ENCODE measurements around the gene PLEK.

The PLEK gene

GRCh38 chr2:68414876-68415275 is 49.8 kb downstream of the PLEK start:
- no peaks in the 10 kb centered on the region for H3K27me3 ChIP-seq (ENCODE audit: insufficient read depth, poor library complexity, severe bottlenecking)
- no peak overlapping the region for H3K4me3 ChIP-seq (replicated peaks; ENCODE audit: insufficient read depth, low read length)
- DNase-seq (ENCODE audit: low read depth in 1 of 2, low spot score in 1 of 2): no peak
- H3K27ac ChIP-seq (replicated peaks): no peak overlapping the region
- no peak for TF ChIP-seq GABPA (IDR thresholded peaks at IDR 0.05; ENCODE audit: low read depth)
- TF ChIP-seq, protein P1, sequence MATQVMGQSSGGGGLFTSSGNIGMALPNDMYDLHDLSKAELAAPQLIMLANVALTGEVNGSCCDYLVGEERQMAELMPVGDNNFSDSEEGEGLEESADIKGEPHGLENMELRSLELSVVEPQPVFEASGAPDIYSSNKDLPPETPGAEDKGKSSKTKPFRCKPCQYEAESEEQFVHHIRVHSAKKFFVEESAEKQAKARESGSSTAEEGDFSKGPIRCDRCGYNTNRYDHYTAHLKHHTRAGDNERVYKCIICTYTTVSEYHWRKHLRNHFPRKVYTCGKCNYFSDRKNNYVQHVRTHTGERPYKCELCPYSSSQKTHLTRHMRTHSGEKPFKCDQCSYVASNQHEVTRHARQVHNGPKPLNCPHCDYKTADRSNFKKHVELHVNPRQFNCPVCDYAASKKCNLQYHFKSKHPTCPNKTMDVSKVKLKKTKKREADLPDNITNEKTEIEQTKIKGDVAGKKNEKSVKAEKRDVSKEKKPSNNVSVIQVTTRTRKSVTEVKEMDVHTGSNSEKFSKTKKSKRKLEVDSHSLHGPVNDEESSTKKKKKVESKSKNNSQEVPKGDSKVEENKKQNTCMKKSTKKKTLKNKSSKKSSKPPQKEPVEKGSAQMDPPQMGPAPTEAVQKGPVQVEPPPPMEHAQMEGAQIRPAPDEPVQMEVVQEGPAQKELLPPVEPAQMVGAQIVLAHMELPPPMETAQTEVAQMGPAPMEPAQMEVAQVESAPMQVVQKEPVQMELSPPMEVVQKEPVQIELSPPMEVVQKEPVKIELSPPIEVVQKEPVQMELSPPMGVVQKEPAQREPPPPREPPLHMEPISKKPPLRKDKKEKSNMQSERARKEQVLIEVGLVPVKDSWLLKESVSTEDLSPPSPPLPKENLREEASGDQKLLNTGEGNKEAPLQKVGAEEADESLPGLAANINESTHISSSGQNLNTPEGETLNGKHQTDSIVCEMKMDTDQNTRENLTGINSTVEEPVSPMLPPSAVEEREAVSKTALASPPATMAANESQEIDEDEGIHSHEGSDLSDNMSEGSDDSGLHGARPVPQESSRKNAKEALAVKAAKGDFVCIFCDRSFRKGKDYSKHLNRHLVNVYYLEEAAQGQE (IDR thresholded peaks at IDR 0.05; ENCODE audit: insufficient replicate concordance, low read depth): no peak
- TF ChIP-seq SPI1 (IDR thresholded peaks at IDR 0.05; ENCODE audit: borderline replicate concordance, low read depth): no peak
- TF ChIP-seq, protein P2, sequence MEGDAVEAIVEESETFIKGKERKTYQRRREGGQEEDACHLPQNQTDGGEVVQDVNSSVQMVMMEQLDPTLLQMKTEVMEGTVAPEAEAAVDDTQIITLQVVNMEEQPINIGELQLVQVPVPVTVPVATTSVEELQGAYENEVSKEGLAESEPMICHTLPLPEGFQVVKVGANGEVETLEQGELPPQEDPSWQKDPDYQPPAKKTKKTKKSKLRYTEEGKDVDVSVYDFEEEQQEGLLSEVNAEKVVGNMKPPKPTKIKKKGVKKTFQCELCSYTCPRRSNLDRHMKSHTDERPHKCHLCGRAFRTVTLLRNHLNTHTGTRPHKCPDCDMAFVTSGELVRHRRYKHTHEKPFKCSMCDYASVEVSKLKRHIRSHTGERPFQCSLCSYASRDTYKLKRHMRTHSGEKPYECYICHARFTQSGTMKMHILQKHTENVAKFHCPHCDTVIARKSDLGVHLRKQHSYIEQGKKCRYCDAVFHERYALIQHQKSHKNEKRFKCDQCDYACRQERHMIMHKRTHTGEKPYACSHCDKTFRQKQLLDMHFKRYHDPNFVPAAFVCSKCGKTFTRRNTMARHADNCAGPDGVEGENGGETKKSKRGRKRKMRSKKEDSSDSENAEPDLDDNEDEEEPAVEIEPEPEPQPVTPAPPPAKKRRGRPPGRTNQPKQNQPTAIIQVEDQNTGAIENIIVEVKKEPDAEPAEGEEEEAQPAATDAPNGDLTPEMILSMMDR (IDR thresholded peaks at IDR 0.05; ENCODE audit: insufficient read depth, low read length): no peak
- TF ChIP-seq POLR2AphosphoS5 (IDR thresholded peaks at IDR 0.05; ENCODE audit: low read depth): no peak

DNA sequence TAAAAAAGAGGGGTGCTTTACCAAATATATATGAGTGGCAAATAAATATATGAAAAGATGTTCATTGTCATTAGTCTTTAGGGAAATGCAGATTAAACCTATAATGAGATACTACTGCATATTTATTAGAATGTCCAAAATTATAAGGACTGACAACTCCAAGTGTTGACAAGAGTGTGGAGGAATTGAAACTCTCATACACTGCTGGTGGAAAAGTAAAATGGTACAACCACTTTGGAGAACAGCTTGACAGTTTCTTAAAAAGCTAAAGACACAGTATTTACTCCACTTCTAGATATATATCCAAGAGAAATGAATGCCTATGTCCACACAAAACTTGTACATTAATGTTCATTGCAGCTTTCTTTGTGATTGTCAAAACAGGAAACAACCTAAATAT is 50.4 kb downstream of the PLEK start:
- DNase-seq (ENCODE audit: low read depth in 1 of 2, low spot score in 1 of 2): no peak
- H3K27me3 ChIP-seq (ENCODE audit: insufficient read depth, poor library complexity, severe bottlenecking): no peaks in the 10 kb centered on the region
- no peak overlapping the region for H3K27ac ChIP-seq (replicated peaks)
- no peak overlapping the region for H3K4me3 ChIP-seq (replicated peaks; ENCODE audit: insufficient read depth, low read length)
- TF ChIP-seq SPI1 (IDR thresholded peaks at IDR 0.05; ENCODE audit: borderline replicate concordance, low read depth) (no peak), GABPA (IDR thresholded peaks at IDR 0.05; ENCODE audit: low read depth) (no peak), POLR2AphosphoS5 (IDR thresholded peaks at IDR 0.05; ENCODE audit: low read depth) (no peak)
- TF ChIP-seq, protein P2 (IDR thresholded peaks at IDR 0.05; ENCODE audit: insufficient read depth, low read length): no peak
- TF ChIP-seq, protein P1 (IDR thresholded peaks at IDR 0.05; ENCODE audit: insufficient replicate concordance, low read depth): no peak

DNA sequence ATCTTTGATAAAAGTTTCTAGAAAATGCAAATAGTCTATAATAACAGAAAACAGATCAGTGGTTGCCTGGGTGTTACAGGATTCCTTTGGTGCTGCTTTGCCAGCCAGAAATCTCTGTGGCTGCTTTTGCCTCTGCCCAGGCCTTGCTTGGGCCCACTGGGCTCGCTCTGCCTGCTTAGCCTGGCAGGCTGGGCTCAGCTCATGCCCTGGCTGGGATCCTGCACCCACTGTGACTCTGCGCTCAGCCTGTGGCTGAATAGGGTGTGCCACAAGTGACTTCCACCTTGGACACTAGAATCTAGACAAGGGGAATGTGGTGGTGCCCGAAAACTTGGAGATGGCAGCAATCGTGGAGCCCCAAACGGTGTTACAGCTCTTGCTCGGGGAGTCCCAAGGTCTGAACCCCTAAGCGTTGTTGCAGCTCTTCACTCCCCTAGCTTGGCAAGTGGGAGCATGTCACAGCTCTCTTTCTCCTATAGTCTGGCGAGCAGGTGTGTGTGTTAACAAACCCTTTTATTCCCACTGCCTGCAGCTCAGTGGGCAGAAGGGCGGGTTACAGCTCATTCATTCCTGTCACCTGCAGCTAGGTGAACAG is 51.1 kb downstream of the PLEK start:
- DNase-seq (ENCODE audit: low read depth in 1 of 2, low spot score in 1 of 2): no peak
- Histone ChIP-seq H3K4me3 (replicated peaks; ENCODE audit: insufficient read depth, low read length) (no peak overlapping the region), H3K27ac (replicated peaks) (no peak overlapping the region), H3K27me3 (ENCODE audit: insufficient read depth, poor library complexity, severe bottlenecking) (no peaks in the 10 kb centered on the region)
- TF ChIP-seq, protein P1 (IDR thresholded peaks at IDR 0.05; ENCODE audit: insufficient replicate concordance, low read depth): no peak
- TF ChIP-seq GABPA (IDR thresholded peaks at IDR 0.05; ENCODE audit: low read depth) (no peak), POLR2AphosphoS5 (IDR thresholded peaks at IDR 0.05; ENCODE audit: low read depth) (no peak), SPI1 (IDR thresholded peaks at IDR 0.05; ENCODE audit: borderline replicate concordance, low read depth) (no peak)
- TF ChIP-seq, protein P2 (IDR thresholded peaks at IDR 0.05; ENCODE audit: insufficient read depth, low read length): no peak

All from HL-60 (cell line).